ENCODE data around the gene CAMTA1. TPM values are rescaled to one million over a fixed set of nuclear protein-coding genes. Genes with fewer than 3 reads are reported as not detected.
"Not testable (repeated sequence)": the region's sequence is repeated elsewhere in the genome, so short reads cannot be mapped to it uniquely, and the experiment has no call there.

Gene CAMTA1
- total RNA-seq, 2 donors from 2014 or later: 36.7 to 51.9 TPM

DNA sequence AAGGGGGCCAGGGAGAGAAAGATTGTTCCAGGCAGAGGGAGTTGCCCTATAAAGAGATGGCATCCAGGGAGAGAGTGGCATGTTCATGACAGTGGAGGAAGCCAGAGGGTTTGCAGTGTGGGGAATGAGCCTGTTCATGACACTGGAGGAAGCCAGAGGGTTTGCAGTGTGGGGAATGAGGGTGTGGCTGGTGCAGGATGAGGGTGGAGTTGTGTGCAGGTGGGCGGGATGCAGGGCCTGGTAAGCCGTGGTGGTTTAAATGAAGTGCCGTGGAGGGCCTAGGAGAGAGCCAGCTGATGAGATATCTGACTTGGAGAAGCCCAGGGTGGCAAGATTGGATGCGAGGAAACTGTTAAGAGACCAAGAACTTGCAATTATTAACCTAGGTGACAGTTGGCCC is 131.8 kb downstream of the CAMTA1 start:
- Mint-ChIP-seq H3K36me3 (ENCODE audit: low read depth) (no peaks in the 10 kb centered on the region), H3K27me3 (peaks cover 30% of the 10 kb centered on the region), H3K9me3 (peaks cover 3% of the 10 kb centered on the region), H3K4me3 (no peak overlapping the region), H3K27ac (no peak overlapping the region), H3K4me1 (no peaks in the 10 kb centered on the region)
- no peak for ATAC-seq (replicated peaks)

DNA sequence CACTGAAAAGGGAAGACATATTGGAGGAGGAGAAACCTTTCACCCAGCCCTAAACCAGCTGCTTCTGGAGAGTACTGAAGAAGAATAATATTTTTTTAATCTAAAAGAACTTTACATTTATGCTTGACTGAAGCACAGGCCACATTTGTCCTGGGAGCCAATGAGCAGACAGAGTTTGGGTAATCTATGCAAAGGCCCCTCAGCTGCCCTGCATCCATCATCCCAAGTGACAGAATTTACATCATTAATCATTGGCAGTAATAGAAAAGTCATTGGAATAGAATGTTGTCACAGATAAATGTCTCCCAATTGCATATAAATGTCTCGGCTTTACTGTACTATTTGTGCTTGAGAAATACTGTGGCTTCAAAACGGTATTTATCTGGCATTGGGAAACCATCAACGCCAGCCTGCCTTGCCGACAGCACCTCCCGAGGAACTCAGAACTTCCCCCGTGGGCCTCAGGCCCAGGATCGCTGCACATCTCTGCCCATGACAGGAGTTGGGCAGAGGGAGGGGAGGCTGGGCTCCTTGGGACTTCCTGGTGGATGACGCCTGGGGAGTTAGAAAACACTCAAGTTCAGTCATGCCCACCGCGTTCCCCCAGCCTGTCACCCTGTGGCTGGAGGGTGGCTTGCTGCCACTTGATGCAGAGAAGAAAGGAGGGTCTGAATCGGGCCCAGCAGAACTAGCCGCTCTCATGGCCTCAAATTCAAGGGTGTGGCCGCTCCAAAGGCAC is 133.1 kb downstream of the CAMTA1 start:
- no peak overlapping the region for H3K27ac Mint-ChIP-seq
- no peak for ATAC-seq (replicated peaks)
- peaks cover 26% of the 10 kb centered on the region for H3K27me3 Mint-ChIP-seq
- no peaks in the 10 kb centered on the region for H3K4me1 Mint-ChIP-seq
- H3K36me3 Mint-ChIP-seq (ENCODE audit: low read depth): no peaks in the 10 kb centered on the region
- H3K4me3 Mint-ChIP-seq: no peak overlapping the region
- H3K9me3 Mint-ChIP-seq: peaks cover 3% of the 10 kb centered on the region

DNA sequence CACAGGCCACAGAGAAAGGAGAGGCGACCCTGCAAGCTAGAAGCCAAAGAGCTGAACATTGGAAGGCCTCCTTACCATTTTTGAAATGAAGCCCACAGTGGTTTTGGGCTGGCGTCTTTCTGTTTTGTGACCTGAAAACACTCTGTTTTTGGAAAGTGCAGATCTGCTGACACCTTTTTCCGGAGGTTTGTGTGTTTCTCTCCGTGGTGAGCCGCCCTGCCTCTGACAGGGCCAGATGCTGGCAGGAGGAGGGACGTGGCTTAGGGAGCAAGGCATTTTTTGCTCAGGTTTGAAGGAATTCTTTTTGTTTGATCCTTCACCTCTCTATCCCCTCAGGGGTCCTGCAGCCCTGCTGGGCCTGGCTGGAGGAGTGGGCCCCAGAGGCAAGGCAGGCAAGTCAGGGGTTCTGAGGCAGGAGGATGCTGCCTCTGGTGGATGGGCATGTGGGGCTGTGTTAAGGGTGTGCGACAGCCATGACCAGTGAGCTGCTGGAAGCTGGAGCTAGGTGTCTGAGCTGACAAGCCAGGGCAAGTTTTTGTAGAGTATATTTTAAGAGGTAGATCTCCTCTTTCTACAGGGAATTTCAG is 133.8 kb downstream of the CAMTA1 start:
- ATAC-seq (replicated peaks): no peak
- H3K36me3 Mint-ChIP-seq (ENCODE audit: low read depth): no peaks in the 10 kb centered on the region
- no peaks in the 10 kb centered on the region for H3K4me1 Mint-ChIP-seq
- peaks cover 21% of the 10 kb centered on the region for H3K27me3 Mint-ChIP-seq
- no peaks in the 10 kb centered on the region for H3K9me3 Mint-ChIP-seq
- H3K27ac Mint-ChIP-seq: no peak overlapping the region
- no peak overlapping the region for H3K4me3 Mint-ChIP-seq

DNA sequence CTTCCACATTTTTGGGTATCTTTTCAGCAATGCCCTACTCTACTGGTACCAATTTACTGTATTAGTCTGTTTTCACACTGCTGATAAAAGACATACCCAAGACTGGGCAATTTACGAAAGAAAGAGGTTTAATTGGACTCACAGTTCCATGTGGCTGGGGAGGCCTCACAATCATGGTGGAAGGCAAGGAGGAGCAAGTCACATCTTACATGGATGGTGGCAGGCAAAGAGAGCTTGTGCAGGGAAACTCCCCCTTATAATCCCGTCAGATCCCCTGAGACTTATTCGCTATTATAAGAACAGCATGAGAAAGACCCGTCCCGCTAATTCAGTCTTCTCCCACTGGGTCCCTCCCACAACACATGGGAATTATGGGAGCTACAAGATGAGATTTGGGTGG is 136.3 kb downstream of the CAMTA1 start:
- ATAC-seq (replicated peaks); H3K4me1 Mint-ChIP-seq; H3K9me3 Mint-ChIP-seq; H3K27ac Mint-ChIP-seq; H3K36me3 Mint-ChIP-seq (ENCODE audit: low read depth); H3K4me3 Mint-ChIP-seq: not testable (repeated sequence)
- H3K27me3 Mint-ChIP-seq: peaks cover 18% of the 10 kb centered on the region

DNA sequence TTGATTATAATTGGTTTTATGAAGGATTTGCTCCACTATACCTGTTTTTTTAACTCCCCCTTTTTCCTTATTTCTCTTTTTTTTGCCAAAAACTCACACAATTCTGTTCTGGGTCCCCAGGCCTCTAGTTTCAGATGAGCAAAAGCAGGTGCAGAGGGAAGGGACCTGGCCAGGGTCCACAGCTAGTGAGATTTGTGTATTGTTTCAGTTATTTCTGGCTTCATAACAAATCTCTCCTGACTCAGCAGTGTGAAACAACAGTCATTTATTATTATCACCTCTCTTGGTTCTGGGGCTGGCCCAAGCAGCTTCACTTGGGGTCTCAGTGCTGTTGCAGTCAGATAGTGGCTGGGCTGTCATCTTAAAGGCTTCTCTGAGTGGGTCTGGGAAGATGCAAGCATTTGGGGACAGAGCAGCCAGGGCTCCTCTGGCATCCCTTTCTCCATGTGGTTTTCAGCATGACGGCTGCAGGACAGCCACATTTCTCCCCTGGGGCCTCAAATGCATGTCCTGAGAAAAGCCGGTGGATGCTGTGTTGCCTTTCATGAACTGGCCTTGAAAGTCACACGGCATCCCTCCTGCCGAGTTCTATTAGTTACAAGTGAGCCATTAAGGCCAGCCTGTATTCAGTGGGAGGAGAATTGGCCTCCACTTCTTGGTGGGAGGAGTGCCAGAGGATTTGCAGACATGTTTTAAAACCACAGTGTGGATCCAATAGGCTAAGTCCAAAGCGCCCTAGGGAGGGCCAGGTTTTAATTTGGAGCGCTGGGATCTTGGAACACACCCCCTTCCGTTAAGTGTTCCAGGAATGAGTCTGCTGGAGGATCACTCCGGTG is 137.1 kb downstream of the CAMTA1 start:
- no peak overlapping the region for H3K27ac Mint-ChIP-seq
- H3K36me3 Mint-ChIP-seq (ENCODE audit: low read depth): no peaks in the 10 kb centered on the region
- no peak for ATAC-seq (replicated peaks)
- H3K4me1 Mint-ChIP-seq: no peaks in the 10 kb centered on the region
- H3K27me3 Mint-ChIP-seq: peaks cover 11% of the 10 kb centered on the region
- H3K4me3 Mint-ChIP-seq: no peak overlapping the region
- H3K9me3 Mint-ChIP-seq: no peaks in the 10 kb centered on the region

DNA sequence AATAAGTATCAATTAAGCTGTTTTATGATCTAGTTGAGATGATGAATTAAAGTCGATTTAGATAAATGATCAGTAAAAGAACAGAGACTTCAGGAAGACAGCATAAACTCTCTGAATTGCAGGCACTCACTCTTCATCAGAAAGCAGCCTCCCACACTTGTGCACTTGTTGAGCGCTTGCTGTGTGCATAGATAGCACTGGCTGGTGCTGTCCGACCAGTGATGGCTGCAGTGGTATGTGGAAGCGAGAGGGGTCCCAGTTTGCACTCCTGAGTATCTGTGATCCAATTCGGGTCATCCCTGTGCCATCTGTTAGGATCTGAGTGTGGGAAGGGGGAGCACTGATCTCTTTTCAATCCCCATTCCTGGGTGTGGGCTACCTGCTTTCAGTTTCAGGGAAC is 137.8 kb downstream of the CAMTA1 start:
- Mint-ChIP-seq H3K27ac (no peak overlapping the region), H3K36me3 (ENCODE audit: low read depth) (no peaks in the 10 kb centered on the region), H3K4me1 (no peaks in the 10 kb centered on the region), H3K4me3 (no peak overlapping the region), H3K9me3 (no peaks in the 10 kb centered on the region), H3K27me3 (peaks cover 8% of the 10 kb centered on the region)
- no peak for ATAC-seq (replicated peaks)

DNA sequence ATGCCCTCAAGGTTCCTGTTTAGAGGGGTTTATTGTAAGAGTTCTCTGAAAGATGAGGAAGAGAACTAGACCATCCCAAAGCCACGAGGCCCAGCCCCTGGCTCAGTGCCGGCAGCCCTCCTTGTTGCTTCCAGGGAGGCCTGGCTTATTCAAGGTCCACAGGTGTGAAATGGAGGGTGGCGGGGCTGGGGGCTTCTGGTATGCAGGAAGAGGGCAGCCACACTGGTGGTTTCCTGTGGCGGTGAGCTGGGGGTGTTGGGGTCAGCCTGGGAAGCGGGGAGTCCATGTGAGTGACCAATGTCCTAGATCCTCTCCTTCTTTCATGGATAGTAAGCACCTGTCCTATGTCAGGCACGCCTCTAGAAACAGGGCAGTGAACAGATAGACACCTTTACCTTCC is 138.2 kb downstream of the CAMTA1 start:
- H3K9me3 Mint-ChIP-seq: no peaks in the 10 kb centered on the region
- H3K4me3 Mint-ChIP-seq: no peak overlapping the region
- H3K36me3 Mint-ChIP-seq (ENCODE audit: low read depth): no peaks in the 10 kb centered on the region
- H3K27me3 Mint-ChIP-seq: peaks cover 8% of the 10 kb centered on the region
- no peak overlapping the region for H3K27ac Mint-ChIP-seq
- H3K4me1 Mint-ChIP-seq: no peaks in the 10 kb centered on the region
- ATAC-seq (replicated peaks): no peak

DNA sequence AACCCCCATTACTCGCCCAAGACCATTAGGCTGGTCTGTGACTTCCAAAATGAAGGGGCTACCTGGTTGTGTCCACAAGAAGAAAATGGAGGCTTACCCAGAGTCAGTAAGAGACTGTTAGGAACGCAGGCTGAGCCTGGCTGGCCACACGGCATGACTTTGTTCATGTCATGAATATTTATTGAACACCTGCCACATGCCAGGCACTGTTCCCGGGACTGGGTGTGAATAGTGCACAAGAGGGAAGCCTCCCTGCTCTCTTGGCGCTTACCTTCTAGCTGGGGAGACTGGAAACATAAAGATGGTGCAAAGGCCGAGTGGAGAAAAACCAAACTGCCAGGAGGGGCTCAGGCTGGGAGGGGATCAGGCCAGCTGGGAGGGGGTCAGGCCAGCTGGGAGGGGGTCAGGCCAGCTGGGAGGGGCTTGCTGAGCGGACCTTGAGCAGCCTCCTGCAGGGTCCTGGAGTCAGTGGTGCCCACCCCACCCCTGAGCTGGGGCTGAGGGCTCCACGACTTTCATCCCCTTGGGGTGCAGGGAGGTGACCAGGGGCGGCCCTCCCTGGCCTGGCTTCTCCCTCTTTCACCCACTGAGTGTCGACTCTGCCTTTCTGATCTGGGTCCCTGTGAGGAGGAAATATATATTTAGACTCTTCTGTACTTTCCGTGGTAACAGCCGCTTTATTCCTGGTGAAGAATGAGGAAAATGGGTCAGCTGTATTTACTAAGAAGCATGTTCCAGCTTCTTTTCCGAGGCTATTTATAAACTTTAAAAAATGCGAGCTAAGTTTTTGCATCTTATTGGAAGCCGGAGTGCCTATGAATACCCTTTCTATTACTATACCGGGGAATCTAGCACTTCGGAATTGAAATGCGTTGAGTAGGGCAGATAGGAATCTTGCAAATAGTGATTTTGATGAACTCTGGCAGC is 139.0 kb downstream of the CAMTA1 start:
- Mint-ChIP-seq H3K9me3 (no peaks in the 10 kb centered on the region), H3K36me3 (ENCODE audit: low read depth) (no peaks in the 10 kb centered on the region), H3K4me3 (no peak overlapping the region), H3K4me1 (no peaks in the 10 kb centered on the region), H3K27me3 (peaks cover 8% of the 10 kb centered on the region), H3K27ac (no peak overlapping the region)
- no peak for ATAC-seq (replicated peaks)

DNA sequence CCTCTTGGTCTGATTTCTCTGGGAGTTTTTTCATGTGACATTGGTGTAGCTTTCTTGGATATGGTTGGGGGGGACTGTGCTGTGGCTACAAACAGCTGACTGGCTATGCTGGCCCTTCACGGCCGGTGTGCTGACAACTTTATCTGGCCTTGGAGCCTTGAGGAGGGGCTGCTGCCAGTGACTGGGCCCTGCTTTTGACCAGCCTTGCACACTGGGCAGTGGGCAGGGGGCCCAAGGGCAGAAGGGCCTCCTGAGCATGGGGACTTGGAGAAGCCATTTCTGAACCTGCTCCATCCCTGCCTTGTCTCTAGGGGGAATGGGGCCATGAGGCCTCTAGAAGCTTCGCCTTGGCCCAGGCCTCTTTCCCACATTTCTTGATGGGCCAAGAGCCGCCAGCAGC is 139.6 kb downstream of the CAMTA1 start:
- H3K36me3 Mint-ChIP-seq (ENCODE audit: low read depth): no peaks in the 10 kb centered on the region
- no peak overlapping the region for H3K27ac Mint-ChIP-seq
- no peaks in the 10 kb centered on the region for H3K4me1 Mint-ChIP-seq
- H3K27me3 Mint-ChIP-seq: peaks cover 9% of the 10 kb centered on the region
- H3K4me3 Mint-ChIP-seq: no peak overlapping the region
- ATAC-seq (replicated peaks): no peak
- H3K9me3 Mint-ChIP-seq: no peaks in the 10 kb centered on the region

DNA sequence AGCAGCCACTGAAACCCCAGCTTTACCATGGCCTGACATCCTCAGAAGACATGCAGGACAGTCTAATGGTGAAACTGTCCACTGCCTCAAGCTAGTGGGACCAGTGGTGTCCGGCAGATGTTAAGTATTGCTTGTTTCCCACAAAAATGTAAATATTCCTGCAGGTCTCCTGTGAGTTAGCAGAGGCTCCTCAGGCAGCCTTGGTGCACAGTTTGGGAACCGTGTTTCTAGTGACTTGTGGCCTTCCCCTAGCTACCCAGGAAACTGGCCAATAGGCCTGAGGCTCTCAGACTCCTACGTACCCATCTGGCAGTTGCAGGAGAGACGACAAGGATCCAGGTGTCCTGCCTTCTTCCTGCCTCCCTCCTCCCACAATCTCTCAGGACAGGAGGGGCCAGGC is 142.4 kb downstream of the CAMTA1 start:
- Mint-ChIP-seq H3K9me3 (no peaks in the 10 kb centered on the region), H3K36me3 (ENCODE audit: low read depth) (no peaks in the 10 kb centered on the region), H3K27me3 (peaks cover 16% of the 10 kb centered on the region), H3K4me3 (no peak overlapping the region), H3K27ac (no peak overlapping the region), H3K4me1 (no peaks in the 10 kb centered on the region)
- ATAC-seq (replicated peaks): no peak

DNA sequence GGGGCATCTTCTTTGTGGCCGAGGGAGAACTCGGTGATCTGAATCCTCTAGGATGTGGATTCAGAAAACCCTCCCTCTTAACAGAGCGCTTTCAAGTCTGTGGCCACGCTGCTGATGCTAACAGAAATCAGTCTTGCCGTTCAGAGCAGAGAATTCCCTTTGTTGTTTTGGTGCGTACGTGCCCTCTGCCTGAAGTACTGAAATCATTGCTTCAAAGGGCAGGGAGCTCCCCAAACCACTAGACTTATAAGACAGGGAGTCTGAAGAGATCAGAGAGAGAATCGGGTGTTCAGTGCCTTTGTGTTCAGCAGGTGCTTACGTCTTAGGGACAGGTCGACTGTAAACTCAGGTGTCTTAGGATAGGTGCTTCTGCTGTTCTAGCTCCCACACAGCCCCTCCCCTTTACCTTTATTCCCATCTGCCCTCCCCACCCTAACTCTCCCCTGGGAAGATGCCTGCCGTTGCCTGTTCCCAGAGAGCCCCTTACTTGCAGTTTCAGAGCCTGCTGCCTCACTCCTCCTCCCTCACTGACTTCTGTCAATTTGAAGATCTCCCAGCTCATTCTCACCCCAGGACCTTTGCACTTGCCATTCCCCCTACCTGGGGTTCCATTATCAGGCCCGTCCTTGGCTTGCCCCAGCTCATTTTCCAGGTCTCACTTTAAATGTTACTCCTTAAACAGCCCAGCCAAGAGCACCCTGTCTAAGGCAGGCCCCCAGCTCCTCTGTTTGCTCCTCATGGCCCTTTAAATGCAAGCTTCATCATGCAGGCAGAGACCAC is 143.0 kb downstream of the CAMTA1 start:
- peaks cover 17% of the 10 kb centered on the region for H3K27me3 Mint-ChIP-seq
- no peaks in the 10 kb centered on the region for H3K36me3 Mint-ChIP-seq (ENCODE audit: low read depth)
- peak; percentile 69 for ATAC-seq (replicated peaks)
- H3K4me1 Mint-ChIP-seq: no peaks in the 10 kb centered on the region
- no peak overlapping the region for H3K27ac Mint-ChIP-seq
- no peaks in the 10 kb centered on the region for H3K9me3 Mint-ChIP-seq
- H3K4me3 Mint-ChIP-seq: no peak overlapping the region

DNA sequence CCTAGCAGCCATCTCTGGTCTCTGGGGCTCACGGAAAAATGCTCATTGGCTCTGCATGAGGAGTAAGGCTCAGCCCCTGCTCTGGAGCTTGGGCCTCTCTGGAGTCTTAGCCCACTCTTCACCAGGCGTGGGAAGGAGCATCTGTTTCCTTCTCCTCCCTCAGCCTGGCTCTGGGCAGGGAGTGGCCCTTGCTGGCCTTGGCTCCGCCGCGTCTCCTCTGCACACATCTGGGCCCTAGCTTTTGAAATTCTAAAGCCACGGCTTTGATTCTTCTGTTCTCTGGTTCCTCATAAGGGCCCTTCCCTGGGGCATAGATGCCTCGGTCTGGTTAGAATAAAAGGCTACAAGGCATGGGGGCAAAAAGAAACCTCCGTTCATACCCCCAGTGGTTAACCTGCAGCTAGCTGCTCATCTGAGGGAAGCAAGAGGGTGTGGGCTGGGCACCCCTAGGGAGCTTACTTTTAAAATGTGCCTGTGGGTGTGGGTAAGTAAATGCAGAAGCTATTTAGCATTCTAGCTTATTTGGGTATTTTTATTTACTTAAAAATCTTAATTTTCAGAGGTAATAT is 145.6 kb downstream of the CAMTA1 start:
- H3K4me1 Mint-ChIP-seq: no peaks in the 10 kb centered on the region
- H3K27me3 Mint-ChIP-seq: peaks cover 30% of the 10 kb centered on the region
- no peaks in the 10 kb centered on the region for H3K9me3 Mint-ChIP-seq
- H3K27ac Mint-ChIP-seq: no peak overlapping the region
- no peaks in the 10 kb centered on the region for H3K36me3 Mint-ChIP-seq (ENCODE audit: low read depth)
- ATAC-seq (replicated peaks): no peak
- no peak overlapping the region for H3K4me3 Mint-ChIP-seq

DNA sequence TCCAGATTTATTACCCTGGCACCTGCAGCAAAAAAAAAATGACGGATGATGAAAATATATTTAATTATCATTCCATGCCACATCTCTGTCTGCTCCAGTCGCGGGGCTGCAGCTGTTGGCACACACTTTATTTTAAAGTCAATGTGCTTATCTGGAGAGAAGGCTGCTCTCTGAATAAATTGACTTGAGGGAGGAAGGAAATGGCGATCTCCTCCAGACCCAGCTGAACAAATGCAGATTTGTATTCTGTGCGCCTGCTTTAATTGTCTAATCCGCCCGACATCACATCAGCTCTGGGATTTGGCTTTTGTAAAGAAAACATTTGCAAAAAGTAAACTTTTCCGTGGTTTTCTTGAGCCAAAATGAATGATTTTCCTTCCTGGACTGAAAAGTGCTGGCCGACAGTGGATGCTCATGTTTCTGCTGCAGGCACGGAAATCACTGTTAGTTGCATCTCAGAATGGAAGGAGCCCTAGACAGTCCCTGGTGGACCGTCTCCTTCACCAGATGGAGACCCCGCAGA is 150.2 kb downstream of the CAMTA1 start:
- no peaks in the 10 kb centered on the region for H3K4me1 Mint-ChIP-seq
- no peaks in the 10 kb centered on the region for H3K9me3 Mint-ChIP-seq
- H3K36me3 Mint-ChIP-seq (ENCODE audit: low read depth): no peaks in the 10 kb centered on the region
- no peak for ATAC-seq (replicated peaks)
- no peak overlapping the region for H3K4me3 Mint-ChIP-seq
- H3K27ac Mint-ChIP-seq: no peak overlapping the region
- peaks cover 23% of the 10 kb centered on the region for H3K27me3 Mint-ChIP-seq

Data from activated T-helper 17 cell treated with anti-CD3 and anti-CD28 coated beads, Interleukin-2, amount 50 U/mL, for 72 hours (primary cell).